ENCODE data around the gene KIAA0040. TPM values are rescaled to one million over a fixed set of nuclear protein-coding genes. Genes with fewer than 3 reads are reported as not detected.
A peak's percentile ranks its signal among the peaks of the same experiment; 100 is the strongest.

KIAA0040 gene
- total RNA-seq, 3 donors from 2014 or later: 16.1 to 19.7 (median 17.0) TPM

GRCh38 chr1:175150596-175151319 lies 41.8 kb downstream of the KIAA0040 start:
- DNase-seq (no peak), ATAC-seq (no peak)
- Mint-ChIP-seq H3K27me3 (ENCODE audit: low read depth) (peaks cover 39% of the 10 kb centered on the region), H3K4me3 (no peak overlapping the region), H3K9me3 (no peaks in the 10 kb centered on the region), H3K4me1 (ENCODE audit: low read depth) (peaks cover 16% of the 10 kb centered on the region), H3K36me3 (ENCODE audit: insufficient read depth) (no peaks in the 10 kb centered on the region)

- Mint-ChIP-seq H3K36me3 (ENCODE audit: insufficient read depth) (no peaks in the 10 kb centered on the region), H3K27me3 (ENCODE audit: low read depth) (peaks cover 30% of the 10 kb centered on the region), H3K4me1 (ENCODE audit: low read depth) (peaks cover 4% of the 10 kb centered on the region), H3K4me3 (no peak overlapping the region), H3K9me3 (no peaks in the 10 kb centered on the region)
- ATAC-seq: no peak
- no peak for DNase-seq
These were observed 44.5 kb downstream of the KIAA0040 start for GRCh38 chr1:175148068-175148467.

- Mint-ChIP-seq H3K27me3 (ENCODE audit: low read depth) (peaks cover 26% of the 10 kb centered on the region), H3K4me3 (no peak overlapping the region), H3K4me1 (ENCODE audit: low read depth) (peaks cover 4% of the 10 kb centered on the region), H3K36me3 (ENCODE audit: insufficient read depth) (no peaks in the 10 kb centered on the region), H3K9me3 (no peaks in the 10 kb centered on the region)
- ATAC-seq (no peak), DNase-seq (no peak)
These were observed 45.0 kb downstream of the KIAA0040 start for GRCh38 chr1:175147569-175147968.

- ATAC-seq (peak; percentile 83 to 97), DNase-seq (peak; percentile 61)
- Mint-ChIP-seq H3K9me3 (no peaks in the 10 kb centered on the region), H3K27me3 (ENCODE audit: low read depth) (peaks cover 20% of the 10 kb centered on the region), H3K4me1 (ENCODE audit: low read depth) (peaks cover 5% of the 10 kb centered on the region), H3K4me3 (no peak overlapping the region), H3K36me3 (ENCODE audit: insufficient read depth) (no peaks in the 10 kb centered on the region)
These were observed 45.9 kb downstream of the KIAA0040 start for GRCh38 chr1:175146529-175147213.

- no peak overlapping the region for H3K4me3 Mint-ChIP-seq
- H3K27me3 Mint-ChIP-seq (ENCODE audit: low read depth): peaks cover 14% of the 10 kb centered on the region
- no peak for ATAC-seq
- H3K9me3 Mint-ChIP-seq: no peaks in the 10 kb centered on the region
- DNase-seq: no peak
- no peaks in the 10 kb centered on the region for H3K36me3 Mint-ChIP-seq (ENCODE audit: insufficient read depth)
- H3K4me1 Mint-ChIP-seq (ENCODE audit: low read depth): peaks cover 6% of the 10 kb centered on the region
These were observed 46.6 kb downstream of the KIAA0040 start for GRCh38 chr1:175145899-175146528.

- ATAC-seq (no peak), DNase-seq (no peak)
- Mint-ChIP-seq H3K36me3 (ENCODE audit: insufficient read depth) (no peaks in the 10 kb centered on the region), H3K4me3 (no peak overlapping the region), H3K4me1 (ENCODE audit: low read depth) (peaks cover 4% of the 10 kb centered on the region), H3K27me3 (ENCODE audit: low read depth) (peaks cover 24% of the 10 kb centered on the region), H3K9me3 (no peaks in the 10 kb centered on the region)
These were observed 54.0 kb downstream of the KIAA0040 start for GRCh38 chr1:175138579-175138978.

- DNase-seq (no peak), ATAC-seq (no peak)
- H3K27me3 Mint-ChIP-seq (ENCODE audit: low read depth): peaks cover 24% of the 10 kb centered on the region
- H3K36me3 Mint-ChIP-seq (ENCODE audit: insufficient read depth): no peaks in the 10 kb centered on the region
- peaks cover 4% of the 10 kb centered on the region for H3K4me1 Mint-ChIP-seq (ENCODE audit: low read depth)
- no peaks in the 10 kb centered on the region for H3K9me3 Mint-ChIP-seq
- H3K4me3 Mint-ChIP-seq: no peak overlapping the region
These were observed 55.2 kb downstream of the KIAA0040 start for GRCh38 chr1:175137369-175137768.

- Mint-ChIP-seq H3K4me1 (ENCODE audit: low read depth) (no peaks in the 10 kb centered on the region), H3K9me3 (no peaks in the 10 kb centered on the region), H3K36me3 (ENCODE audit: insufficient read depth) (no peaks in the 10 kb centered on the region), H3K4me3 (no peak overlapping the region), H3K27me3 (ENCODE audit: low read depth) (peaks cover 24% of the 10 kb centered on the region)
- ATAC-seq (no peak), DNase-seq (no peak)
These were observed 56.3 kb downstream of the KIAA0040 start for GRCh38 chr1:175136246-175136645.

GRCh38 chr1:175134500-175134899 lies 58.1 kb downstream of the KIAA0040 start:
- ATAC-seq: no peak
- Mint-ChIP-seq H3K36me3 (ENCODE audit: insufficient read depth) (no peaks in the 10 kb centered on the region), H3K27me3 (ENCODE audit: low read depth) (peaks cover 24% of the 10 kb centered on the region), H3K4me3 (no peak overlapping the region), H3K9me3 (no peaks in the 10 kb centered on the region), H3K4me1 (ENCODE audit: low read depth) (no peaks in the 10 kb centered on the region)
- no peak for DNase-seq

GRCh38 chr1:175133673-175134435 lies 58.7 kb downstream of the KIAA0040 start:
- DNase-seq (no peak), ATAC-seq (no peak)
- H3K4me3 Mint-ChIP-seq: no peak overlapping the region
- H3K9me3 Mint-ChIP-seq: no peaks in the 10 kb centered on the region
- no peaks in the 10 kb centered on the region for H3K4me1 Mint-ChIP-seq (ENCODE audit: low read depth)
- H3K27me3 Mint-ChIP-seq (ENCODE audit: low read depth): peaks cover 24% of the 10 kb centered on the region
- no peaks in the 10 kb centered on the region for H3K36me3 Mint-ChIP-seq (ENCODE audit: insufficient read depth)

GRCh38 chr1:175132436-175132835 lies 60.1 kb downstream of the KIAA0040 start:
- Mint-ChIP-seq H3K4me1 (ENCODE audit: low read depth) (no peaks in the 10 kb centered on the region), H3K4me3 (no peak overlapping the region), H3K9me3 (no peaks in the 10 kb centered on the region), H3K36me3 (ENCODE audit: insufficient read depth) (no peaks in the 10 kb centered on the region), H3K27me3 (ENCODE audit: low read depth) (peaks cover 22% of the 10 kb centered on the region)
- DNase-seq (no peak), ATAC-seq (no peak)

- no peak for ATAC-seq
- no peaks in the 10 kb centered on the region for H3K4me1 Mint-ChIP-seq (ENCODE audit: low read depth)
- H3K4me3 Mint-ChIP-seq: no peak overlapping the region
- no peaks in the 10 kb centered on the region for H3K9me3 Mint-ChIP-seq
- H3K36me3 Mint-ChIP-seq (ENCODE audit: insufficient read depth): no peaks in the 10 kb centered on the region
- peaks cover 14% of the 10 kb centered on the region for H3K27me3 Mint-ChIP-seq (ENCODE audit: low read depth)
- DNase-seq: no peak
These were observed 61.5 kb downstream of the KIAA0040 start for GRCh38 chr1:175131095-175131494.

GRCh38 chr1:175130649-175131045 lies 61.9 kb downstream of the KIAA0040 start:
- DNase-seq (no peak), ATAC-seq (no peak)
- no peaks in the 10 kb centered on the region for H3K9me3 Mint-ChIP-seq
- peaks cover 10% of the 10 kb centered on the region for H3K27me3 Mint-ChIP-seq (ENCODE audit: low read depth)
- H3K4me1 Mint-ChIP-seq (ENCODE audit: low read depth): no peaks in the 10 kb centered on the region
- H3K36me3 Mint-ChIP-seq (ENCODE audit: insufficient read depth): no peaks in the 10 kb centered on the region
- no peak overlapping the region for H3K4me3 Mint-ChIP-seq

- Mint-ChIP-seq H3K9me3 (no peaks in the 10 kb centered on the region), H3K4me3 (no peak overlapping the region), H3K4me1 (ENCODE audit: low read depth) (no peaks in the 10 kb centered on the region), H3K36me3 (ENCODE audit: insufficient read depth) (no peaks in the 10 kb centered on the region), H3K27me3 (ENCODE audit: low read depth) (peaks cover 8% of the 10 kb centered on the region)
- no peak for ATAC-seq
- no peak for DNase-seq
These were observed 62.5 kb downstream of the KIAA0040 start for GRCh38 chr1:175129997-175130648.

All from activated T-cell treated with anti-CD3 and anti-CD28 coated beads, Interleukin-2, amount 50 U/mL, for 4 hours (primary cell).